Fibroblast of lung (primary cell): ENCODE results near the gene ERP44. TPM values are rescaled to one million over a fixed set of nuclear protein-coding genes. Genes with fewer than 3 reads are reported as not detected.

Experiments
- DNase-seq, 2 donors: peaks; one replicate each; pipeline versions ENCODE4 v3.0.0 to v3.0.0-alpha.2; 2010; ENCODE audit warnings: low read depth in 2 of 2
- H2AFZ ChIP-seq: 2 replicates; pipeline ENCODE4 v1.5.1; 2012; ENCODE audit warnings: low read length, control low read depth, inconsistent platforms
- H3K27ac ChIP-seq: 2 replicates; pipeline ENCODE4 v1.5.1; 2011; ENCODE audit warnings: low read length, control low read depth; ENCODE audit not compliant: insufficient read depth
- H3K27me3 ChIP-seq: 2 replicates; pipeline ENCODE4 v1.5.1; 2011; ENCODE audit warnings: mild to moderate bottlenecking, low read length; ENCODE audit not compliant: control insufficient read depth, insufficient read depth
- H3K36me3 ChIP-seq: 2 replicates; pipeline ENCODE4 v1.5.1; 2011; ENCODE audit warnings: low read length; ENCODE audit not compliant: control insufficient read depth, insufficient read depth
- H3K4me1 ChIP-seq: 2 replicates; pipeline ENCODE4 v1.5.1; 2011; ENCODE audit warnings: low read length; ENCODE audit not compliant: control insufficient read depth, insufficient read depth; ENCODE audit errors: extremely low read depth
- H3K4me2 ChIP-seq: 2 replicates; pipeline ENCODE4 v1.5.1; 2011; ENCODE audit warnings: low read length, control low read depth; ENCODE audit not compliant: insufficient read depth; ENCODE audit errors: extremely low read depth
- H3K4me3 ChIP-seq, 4 experiments: fragments of 200-600 bp in 1 of 4; sonication (generic) in 1 of 4; replicated peaks in 1 of 4; 2 replicates each; pipeline ENCODE4 v1.5.1; 2011 to 2016; ENCODE audit warnings: low read length in 4 of 4, low read depth in 3 of 4, mild to moderate bottlenecking in 3 of 4, control low read depth in 2 of 4, inconsistent platforms in 1 of 4, mixed read lengths in 1 of 4; ENCODE audit not compliant: insufficient read depth in 1 of 4; ENCODE audit errors: control extremely low read depth in 1 of 4
- H3K79me2 ChIP-seq: 2 replicates; pipeline ENCODE4 v1.5.1; 2012; ENCODE audit warnings: mild to moderate bottlenecking, low read length, inconsistent platforms; ENCODE audit not compliant: control insufficient read depth, insufficient read depth
- H3K9ac ChIP-seq: 2 replicates; pipeline ENCODE4 v1.5.1; 2011; ENCODE audit warnings: mild to moderate bottlenecking, low read length, control low read depth; ENCODE audit not compliant: insufficient read depth
- H3K9me3 ChIP-seq: 2 replicates; pipeline ENCODE4 v1.5.1; 2012; ENCODE audit warnings: low read depth, low read length; ENCODE audit not compliant: control insufficient read depth, insufficient read depth
- H4K20me1 ChIP-seq: 2 replicates; pipeline ENCODE4 v1.5.1; 2011; ENCODE audit warnings: low read length; ENCODE audit not compliant: control insufficient read depth, insufficient read depth; ENCODE audit errors: extremely low read depth
- EZH2 ChIP-seq: IDR thresholded peaks from 2 replicates; pipeline ENCODE4 v1.5.1; 2012; ENCODE audit warnings: low read length, control low read depth, mild to moderate bottlenecking; ENCODE audit errors: missing control alignments
- polyA plus RNA-seq, 2 donors: library from polyadenylated mRNA; depleted of rRNA in 1 of 2; stranded (reverse) in 1 of 2; unstranded in 1 of 2; fragments of >200 nt; gene quantifications; 2 replicates each; pipeline ENCODE4 v1.2.1, GENCODE V29; 2011 to 2012; ENCODE audit warnings: missing spikeins in 1 of 2
- total RNA-seq: library from RNA; depleted of rRNA; stranded (reverse); fragments of >200 nt; gene quantifications from 2 replicates; pipeline ENCODE4 v1.2.1, GENCODE V29; 2014
- TF ChIP-seq, protein P1 (sequence below), 2 donors: IDR thresholded peaks in 1 of 2; conservative IDR thresholded peaks in 1 of 2; 1 replicate in 1 of 2; 2 replicates in 1 of 2; pipeline ENCODE4 v1.5.1; 2011 to 2012; ENCODE audit warnings: low read length in 2 of 2, control low read depth in 1 of 2, inconsistent platforms in 1 of 2, low read depth in 1 of 2, mild to moderate bottlenecking in 1 of 2

ERP44 gene
- total and polyA plus RNA-seq, 2 donors (not counting 1 experiment from before 2014, with no cell fraction given), result 8.6 to 24.0 TPM

DNA sequence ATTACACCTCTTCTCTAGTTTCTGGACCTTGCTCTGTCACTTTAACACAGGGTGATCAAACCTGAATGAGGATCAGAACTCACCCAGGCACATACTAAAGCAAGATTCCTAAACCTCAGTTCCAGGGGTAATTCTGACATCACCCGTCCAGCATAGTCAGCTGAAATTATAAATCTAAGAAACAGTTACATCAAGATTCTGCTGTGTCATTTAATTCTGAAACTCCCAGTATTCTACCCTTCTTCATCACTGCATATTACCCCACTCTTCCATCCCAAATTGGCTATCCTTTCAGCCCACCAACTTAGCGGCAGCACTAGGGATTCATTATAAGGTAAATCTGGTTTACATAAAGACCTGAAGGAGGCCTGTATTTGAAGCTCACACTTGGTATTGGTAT is 128.3 kb downstream of the ERP44 start:
- Histone ChIP-seq H3K36me3 (no peaks in the 10 kb centered on the region), H4K20me1 (no peaks in the 10 kb centered on the region), H3K4me3 (no peak overlapping the region), H3K79me2 (no peaks in the 10 kb centered on the region), H3K27me3 (no peaks in the 10 kb centered on the region), H3K9me3 (no peaks in the 10 kb centered on the region), H3K27ac (no peak overlapping the region), H3K9ac (no peak overlapping the region), H2AFZ (no peak overlapping the region), H3K4me2 (no peak overlapping the region), H3K4me1 (no peaks in the 10 kb centered on the region)
- TF ChIP-seq, protein P1, sequence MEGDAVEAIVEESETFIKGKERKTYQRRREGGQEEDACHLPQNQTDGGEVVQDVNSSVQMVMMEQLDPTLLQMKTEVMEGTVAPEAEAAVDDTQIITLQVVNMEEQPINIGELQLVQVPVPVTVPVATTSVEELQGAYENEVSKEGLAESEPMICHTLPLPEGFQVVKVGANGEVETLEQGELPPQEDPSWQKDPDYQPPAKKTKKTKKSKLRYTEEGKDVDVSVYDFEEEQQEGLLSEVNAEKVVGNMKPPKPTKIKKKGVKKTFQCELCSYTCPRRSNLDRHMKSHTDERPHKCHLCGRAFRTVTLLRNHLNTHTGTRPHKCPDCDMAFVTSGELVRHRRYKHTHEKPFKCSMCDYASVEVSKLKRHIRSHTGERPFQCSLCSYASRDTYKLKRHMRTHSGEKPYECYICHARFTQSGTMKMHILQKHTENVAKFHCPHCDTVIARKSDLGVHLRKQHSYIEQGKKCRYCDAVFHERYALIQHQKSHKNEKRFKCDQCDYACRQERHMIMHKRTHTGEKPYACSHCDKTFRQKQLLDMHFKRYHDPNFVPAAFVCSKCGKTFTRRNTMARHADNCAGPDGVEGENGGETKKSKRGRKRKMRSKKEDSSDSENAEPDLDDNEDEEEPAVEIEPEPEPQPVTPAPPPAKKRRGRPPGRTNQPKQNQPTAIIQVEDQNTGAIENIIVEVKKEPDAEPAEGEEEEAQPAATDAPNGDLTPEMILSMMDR (conservative IDR thresholded peaks at IDR 0.05 in 1 of 2, IDR thresholded peaks at IDR 0.05 in 1 of 2; ENCODE audit: low read depth in 1 of 2, low read length in 2 of 2), result no peak
- TF ChIP-seq EZH2, result no peak
- DNase-seq, result no peak

GRCh38 chr9:99967457-99967856 is 131.3 kb downstream of the ERP44 start:
- H3K9ac ChIP-seq, result no peak overlapping the region
- H4K20me1 ChIP-seq, result no peaks in the 10 kb centered on the region
- no peaks in the 10 kb centered on the region for H3K27me3 ChIP-seq
- no peak for TF ChIP-seq EZH2
- TF ChIP-seq, protein P1 (conservative IDR thresholded peaks at IDR 0.05 in 1 of 2, IDR thresholded peaks at IDR 0.05 in 1 of 2; ENCODE audit: low read depth in 1 of 2, low read length in 2 of 2), result no peak
- no peak overlapping the region for H2AFZ ChIP-seq
- no peak overlapping the region for H3K4me3 ChIP-seq
- H3K79me2 ChIP-seq, result no peaks in the 10 kb centered on the region
- no peak for DNase-seq
- H3K36me3 ChIP-seq, result no peaks in the 10 kb centered on the region
- no peak overlapping the region for H3K4me2 ChIP-seq
- no peaks in the 10 kb centered on the region for H3K4me1 ChIP-seq
- H3K9me3 ChIP-seq, result no peaks in the 10 kb centered on the region
- no peak overlapping the region for H3K27ac ChIP-seq

DNA sequence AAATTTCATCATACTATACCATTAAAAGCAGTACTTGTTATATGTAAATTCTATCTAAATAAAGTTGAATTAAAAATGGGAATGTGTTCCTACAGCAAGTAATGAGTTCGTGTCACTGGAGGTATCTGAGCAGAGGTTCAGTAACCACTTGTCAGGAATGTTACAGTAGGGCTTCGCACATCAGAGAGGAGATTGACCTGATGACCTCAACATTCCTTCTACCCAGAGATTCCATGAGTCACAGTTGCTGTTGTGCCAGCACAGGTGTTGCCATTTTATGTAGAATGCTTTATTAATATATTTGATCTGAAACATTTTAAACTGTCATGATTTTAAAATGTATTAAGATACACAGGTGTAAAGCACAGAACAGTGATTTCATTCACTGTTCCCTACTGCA is 132.1 kb downstream of the ERP44 start:
- peak; percentile 4 to 66 for DNase-seq
- no peaks in the 10 kb centered on the region for H3K4me1 ChIP-seq

More for the DNA sequence above, 132.1 kb downstream of the ERP44 start:
- no peaks in the 10 kb centered on the region for H4K20me1 ChIP-seq
- H3K27me3 ChIP-seq, result no peaks in the 10 kb centered on the region
- no peak overlapping the region for H3K9ac ChIP-seq
- no peak overlapping the region for H3K27ac ChIP-seq
- no peaks in the 10 kb centered on the region for H3K79me2 ChIP-seq
- no peaks in the 10 kb centered on the region for H3K36me3 ChIP-seq
- H3K4me3 ChIP-seq, result no peak overlapping the region
- no peak overlapping the region for H3K4me2 ChIP-seq
- no peaks in the 10 kb centered on the region for H3K9me3 ChIP-seq
- TF ChIP-seq, protein P1 (conservative IDR thresholded peaks at IDR 0.05 in 1 of 2, IDR thresholded peaks at IDR 0.05 in 1 of 2; ENCODE audit: low read depth in 1 of 2, low read length in 2 of 2), result no peak
- no peak for TF ChIP-seq EZH2
- no peak overlapping the region for H2AFZ ChIP-seq
